ENCODE measurements around the gene HS3ST5. TPM values are rescaled to one million over a fixed set of nuclear protein-coding genes. Genes with fewer than 3 reads are reported as not detected.

Gene HS3ST5
- polyA plus RNA-seq, 1 donor (not counting 4 experiments of a cell fraction or from before 2014, with no cell fraction given), result not detected

DNA sequence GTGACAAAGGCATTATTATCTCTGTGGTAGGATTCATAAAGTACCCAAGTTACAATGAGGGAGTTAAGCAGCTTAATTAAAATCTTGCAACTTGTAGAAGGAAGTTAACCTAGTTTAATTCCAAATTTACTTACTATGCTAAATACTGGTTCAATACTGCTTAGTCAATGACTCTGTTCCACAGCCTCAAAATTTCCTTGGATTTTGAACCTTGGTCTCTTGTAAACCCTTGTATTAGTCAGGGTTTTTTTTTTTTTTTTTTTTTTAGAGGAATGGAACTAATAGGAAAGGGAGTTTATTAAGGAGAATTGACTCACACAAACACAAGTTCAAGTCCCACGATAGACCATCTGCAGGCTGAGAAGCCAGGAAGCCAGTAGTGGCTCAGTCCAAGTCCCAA, 163.4 kb downstream of the HS3ST5 start:
- DNase-seq (ENCODE audit: low read depth, low spot score) (no peak), FAIRE-seq (no peak)
- no peak overlapping the region for H2AFZ ChIP-seq (ENCODE audit: control insufficient read depth, low read length)
- H3K9ac ChIP-seq (ENCODE audit: control insufficient read depth, extremely low read depth, insufficient read depth, low read length), result no peak overlapping the region
- no peaks in the 10 kb centered on the region for H4K20me1 ChIP-seq (ENCODE audit: control insufficient read depth, extremely low read depth, insufficient read depth, low read length)
- dilution Hi-C loops (cut with MboI; ENCODE audit: extremely low pct_ligation_motif_present, low sequenced_read_pairs), result no loop called here
- no peak for TF ChIP-seq EZH2 (IDR thresholded peaks at IDR 0.05; ENCODE audit: low read length)
- TF ChIP-seq, protein P1, sequence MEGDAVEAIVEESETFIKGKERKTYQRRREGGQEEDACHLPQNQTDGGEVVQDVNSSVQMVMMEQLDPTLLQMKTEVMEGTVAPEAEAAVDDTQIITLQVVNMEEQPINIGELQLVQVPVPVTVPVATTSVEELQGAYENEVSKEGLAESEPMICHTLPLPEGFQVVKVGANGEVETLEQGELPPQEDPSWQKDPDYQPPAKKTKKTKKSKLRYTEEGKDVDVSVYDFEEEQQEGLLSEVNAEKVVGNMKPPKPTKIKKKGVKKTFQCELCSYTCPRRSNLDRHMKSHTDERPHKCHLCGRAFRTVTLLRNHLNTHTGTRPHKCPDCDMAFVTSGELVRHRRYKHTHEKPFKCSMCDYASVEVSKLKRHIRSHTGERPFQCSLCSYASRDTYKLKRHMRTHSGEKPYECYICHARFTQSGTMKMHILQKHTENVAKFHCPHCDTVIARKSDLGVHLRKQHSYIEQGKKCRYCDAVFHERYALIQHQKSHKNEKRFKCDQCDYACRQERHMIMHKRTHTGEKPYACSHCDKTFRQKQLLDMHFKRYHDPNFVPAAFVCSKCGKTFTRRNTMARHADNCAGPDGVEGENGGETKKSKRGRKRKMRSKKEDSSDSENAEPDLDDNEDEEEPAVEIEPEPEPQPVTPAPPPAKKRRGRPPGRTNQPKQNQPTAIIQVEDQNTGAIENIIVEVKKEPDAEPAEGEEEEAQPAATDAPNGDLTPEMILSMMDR (optimal IDR thresholded peaks at IDR 0.05 in 1 of 3, IDR thresholded peaks at IDR 0.05 in 1 of 3, conservative IDR thresholded peaks at IDR 0.05 in 1 of 3; ENCODE audit: extremely low read depth in 1 of 3, insufficient read depth in 2 of 3, low read length in 3 of 3), result no peak
- H3K36me3 ChIP-seq (ENCODE audit: control insufficient read depth in 2 of 2, extremely low read depth in 1 of 2, insufficient read depth in 2 of 2, low read length in 2 of 2), result no peaks in the 10 kb centered on the region
- H3K27ac ChIP-seq (ENCODE audit: control insufficient read depth, insufficient read depth, low read length), result no peak overlapping the region
- H3K4me2 ChIP-seq (ENCODE audit: control insufficient read depth, extremely low read depth, insufficient read depth, low read depth, low read length), result no peak overlapping the region
- H3K4me1 ChIP-seq (ENCODE audit: control insufficient read depth, extremely low read depth, insufficient read depth, low read length), result no peaks in the 10 kb centered on the region
- H3K79me2 ChIP-seq (ENCODE audit: control insufficient read depth, insufficient read depth, low read length), result no peaks in the 10 kb centered on the region
- no peaks in the 10 kb centered on the region for H3K9me3 ChIP-seq (ENCODE audit: control insufficient read depth, low read depth, low read length)
- no peaks in the 10 kb centered on the region for H3K27me3 ChIP-seq (ENCODE audit: control insufficient read depth, extremely low read depth, insufficient read depth, low read length)
- no peak overlapping the region for H3K4me3 ChIP-seq (ENCODE audit: control insufficient read depth in 2 of 3, extremely low read depth in 1 of 3, insufficient read depth in 2 of 3, low read depth in 1 of 3, low read length in 3 of 3)
- no peaks in the 10 kb centered on the region for H3K9me1 ChIP-seq (ENCODE audit: control insufficient read depth, extremely low read depth, insufficient read depth, low read length)

DNA sequence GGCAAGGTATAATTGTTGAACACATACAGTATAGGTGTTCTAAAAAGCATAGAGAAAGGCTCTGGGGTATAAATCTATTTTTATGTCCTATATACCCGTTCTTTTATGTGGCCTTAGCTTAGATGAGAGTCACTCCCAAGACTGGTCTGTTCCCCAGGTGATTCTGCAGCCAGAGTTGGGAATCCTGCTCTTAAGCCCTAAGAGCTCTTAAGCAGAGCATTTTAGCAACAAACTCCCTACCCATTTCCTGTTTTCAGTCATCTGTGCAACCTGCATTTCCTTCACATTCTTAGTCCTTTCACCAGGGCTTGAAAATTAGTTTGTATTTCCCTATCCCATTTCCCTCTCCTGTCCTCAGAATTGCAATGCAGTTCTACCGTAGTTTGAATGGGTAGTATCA, 166.1 kb downstream of the HS3ST5 start:
- no peak overlapping the region for H3K9ac ChIP-seq (ENCODE audit: control insufficient read depth, extremely low read depth, insufficient read depth, low read length)
- TF ChIP-seq, protein P1 (optimal IDR thresholded peaks at IDR 0.05 in 1 of 3, IDR thresholded peaks at IDR 0.05 in 1 of 3, conservative IDR thresholded peaks at IDR 0.05 in 1 of 3; ENCODE audit: extremely low read depth in 1 of 3, insufficient read depth in 2 of 3, low read length in 3 of 3), result no peak
- TF ChIP-seq EZH2 (IDR thresholded peaks at IDR 0.05; ENCODE audit: low read length), result no peak
- H3K36me3 ChIP-seq (ENCODE audit: control insufficient read depth in 2 of 2, extremely low read depth in 1 of 2, insufficient read depth in 2 of 2, low read length in 2 of 2), result no peaks in the 10 kb centered on the region
- no peaks in the 10 kb centered on the region for H3K4me1 ChIP-seq (ENCODE audit: control insufficient read depth, extremely low read depth, insufficient read depth, low read length)
- no peaks in the 10 kb centered on the region for H3K79me2 ChIP-seq (ENCODE audit: control insufficient read depth, insufficient read depth, low read length)
- no peak overlapping the region for H3K4me2 ChIP-seq (ENCODE audit: control insufficient read depth, extremely low read depth, insufficient read depth, low read depth, low read length)
- H3K9me1 ChIP-seq (ENCODE audit: control insufficient read depth, extremely low read depth, insufficient read depth, low read length), result no peaks in the 10 kb centered on the region
- H3K9me3 ChIP-seq (ENCODE audit: control insufficient read depth, low read depth, low read length), result no peaks in the 10 kb centered on the region
- no peak for DNase-seq (ENCODE audit: low read depth, low spot score)
- H2AFZ ChIP-seq (ENCODE audit: control insufficient read depth, low read length), result no peak overlapping the region
- H3K27me3 ChIP-seq (ENCODE audit: control insufficient read depth, extremely low read depth, insufficient read depth, low read length), result no peaks in the 10 kb centered on the region
- no peak for FAIRE-seq
- no peaks in the 10 kb centered on the region for H4K20me1 ChIP-seq (ENCODE audit: control insufficient read depth, extremely low read depth, insufficient read depth, low read length)
- dilution Hi-C loops (cut with MboI; ENCODE audit: extremely low pct_ligation_motif_present, low sequenced_read_pairs), result no loop called here
- no peak overlapping the region for H3K4me3 ChIP-seq (ENCODE audit: control insufficient read depth in 2 of 3, extremely low read depth in 1 of 3, insufficient read depth in 2 of 3, low read depth in 1 of 3, low read length in 3 of 3)
- H3K27ac ChIP-seq (ENCODE audit: control insufficient read depth, insufficient read depth, low read length), result no peak overlapping the region
